ENCODE measurements around the gene ANKZF1. TPM values are rescaled to one million over a fixed set of nuclear protein-coding genes. Genes with fewer than 3 reads are reported as not detected.

The ANKZF1 gene
- total and polyA plus RNA-seq, 2 of the 8 experiments (the other 6 are each of a cell fraction or from before 2014, with no cell fraction given) = 32.5 to 50.1 TPM

Other genes with a start within 250 kb of the ANKZF1 start
- gene FEV, start 244.6 kb upstream of the ANKZF1 start, total RNA-seq (2021; fragmentation: NEBNext Ultra II Directional; extraction: Animal tissue kit (Norgen Biotek cat#: 25700)) = not detected in 2 replicates
- gene FEV, start 244.6 kb upstream of the ANKZF1 start, polyA plus RNA-seq (2011; rRNA removed) = not detected in 2 replicates
- gene CRYBA2, start 236.4 kb upstream of the ANKZF1 start, total RNA-seq (2021; fragmentation: NEBNext Ultra II Directional; extraction: Animal tissue kit (Norgen Biotek cat#: 25700)) = not detected in 2 replicates
- gene CRYBA2, start 236.4 kb upstream of the ANKZF1 start, polyA plus RNA-seq (2011; rRNA removed) = not detected in 2 replicates
- gene CFAP65, start 188.3 kb upstream of the ANKZF1 start, total RNA-seq (2021; fragmentation: NEBNext Ultra II Directional; extraction: Animal tissue kit (Norgen Biotek cat#: 25700)) = 0.13 and 0.19 TPM in 2 replicates
- 0.38 and 0.45 TPM in 2 replicates for gene CFAP65, start 188.3 kb upstream of the ANKZF1 start, polyA plus RNA-seq (2011; rRNA removed)
- not detected in 2 replicates for gene IHH, start 168.9 kb upstream of the ANKZF1 start, total RNA-seq (2021; fragmentation: NEBNext Ultra II Directional; extraction: Animal tissue kit (Norgen Biotek cat#: 25700))
- gene IHH, start 168.9 kb upstream of the ANKZF1 start, polyA plus RNA-seq (2011; rRNA removed) = 0.03 and 0.13 TPM in 2 replicates
- 22.7 and 25.7 TPM in 2 replicates for gene NHEJ1, start 69.0 kb upstream of the ANKZF1 start, total RNA-seq (2021; fragmentation: NEBNext Ultra II Directional; extraction: Animal tissue kit (Norgen Biotek cat#: 25700))
- gene NHEJ1, start 69.0 kb upstream of the ANKZF1 start, polyA plus RNA-seq (2011; rRNA removed) = 19.4 and 24.1 TPM in 2 replicates
- gene SLC23A3, start 59.8 kb upstream of the ANKZF1 start, total RNA-seq (2021; fragmentation: NEBNext Ultra II Directional; extraction: Animal tissue kit (Norgen Biotek cat#: 25700)) = 0.84 and 0.90 TPM in 2 replicates
- gene SLC23A3, start 59.8 kb upstream of the ANKZF1 start, polyA plus RNA-seq (2011; rRNA removed) = 0.31 and 0.35 TPM in 2 replicates
- 32.9 and 33.0 TPM in 2 replicates for gene CNPPD1, start 52.9 kb upstream of the ANKZF1 start, total RNA-seq (2021; fragmentation: NEBNext Ultra II Directional; extraction: Animal tissue kit (Norgen Biotek cat#: 25700))
- 35.9 and 44.8 TPM in 2 replicates for gene CNPPD1, start 52.9 kb upstream of the ANKZF1 start, polyA plus RNA-seq (2011; rRNA removed)
- 50.2 and 51.3 TPM in 2 replicates for gene RETREG2, start 51.5 kb upstream of the ANKZF1 start, total RNA-seq (2021; fragmentation: NEBNext Ultra II Directional; extraction: Animal tissue kit (Norgen Biotek cat#: 25700))
- 66.8 and 67.4 TPM in 2 replicates for gene RETREG2, start 51.5 kb upstream of the ANKZF1 start, polyA plus RNA-seq (2011; rRNA removed)
- gene ZFAND2B, start 23.0 kb upstream of the ANKZF1 start, total RNA-seq (2021; fragmentation: NEBNext Ultra II Directional; extraction: Animal tissue kit (Norgen Biotek cat#: 25700)) = 16.0 and 16.6 TPM in 2 replicates
- 17.9 and 20.2 TPM in 2 replicates for gene ZFAND2B, start 23.0 kb upstream of the ANKZF1 start, polyA plus RNA-seq (2011; rRNA removed)
- gene ABCB6, start 10.8 kb upstream of the ANKZF1 start, total RNA-seq (2021; fragmentation: NEBNext Ultra II Directional; extraction: Animal tissue kit (Norgen Biotek cat#: 25700)) = 44.9 and 49.9 TPM in 2 replicates
- gene ABCB6, start 10.8 kb upstream of the ANKZF1 start, polyA plus RNA-seq (2011; rRNA removed) = 50.6 and 65.6 TPM in 2 replicates
- gene ATG9A, start 170 bp upstream of the ANKZF1 start, total RNA-seq (2021; fragmentation: NEBNext Ultra II Directional; extraction: Animal tissue kit (Norgen Biotek cat#: 25700)) = 43.6 and 43.8 TPM in 2 replicates
- gene ATG9A, start 170 bp upstream of the ANKZF1 start, polyA plus RNA-seq (2011; rRNA removed) = 66.8 and 82.2 TPM in 2 replicates
- gene GLB1L, start 15.6 kb downstream of the ANKZF1 start, total RNA-seq (2021; fragmentation: NEBNext Ultra II Directional; extraction: Animal tissue kit (Norgen Biotek cat#: 25700)) = 3.2 and 3.7 TPM in 2 replicates
- gene GLB1L, start 15.6 kb downstream of the ANKZF1 start, polyA plus RNA-seq (2011; rRNA removed) = 3.7 and 4.0 TPM in 2 replicates
- 17.0 and 21.3 TPM in 2 replicates for gene STK16, start 15.7 kb downstream of the ANKZF1 start, total RNA-seq (2021; fragmentation: NEBNext Ultra II Directional; extraction: Animal tissue kit (Norgen Biotek cat#: 25700))
- gene STK16, start 15.7 kb downstream of the ANKZF1 start, polyA plus RNA-seq (2011; rRNA removed) = 51.4 and 69.9 TPM in 2 replicates
- 0.24 TPM in 1 of 2 replicates, not detected in the other for gene TUBA4B, start 23.4 kb downstream of the ANKZF1 start, total RNA-seq (2021; fragmentation: NEBNext Ultra II Directional; extraction: Animal tissue kit (Norgen Biotek cat#: 25700))
- gene TUBA4B, start 23.4 kb downstream of the ANKZF1 start, polyA plus RNA-seq (2011; rRNA removed) = 0.08 and 0.25 TPM in 2 replicates
- 59.5 and 67.3 TPM in 2 replicates for gene TUBA4A, start 24.1 kb downstream of the ANKZF1 start, total RNA-seq (2021; fragmentation: NEBNext Ultra II Directional; extraction: Animal tissue kit (Norgen Biotek cat#: 25700))
- gene TUBA4A, start 24.1 kb downstream of the ANKZF1 start, polyA plus RNA-seq (2011; rRNA removed) = 172 and 174 TPM in 2 replicates
- 26.3 and 33.5 TPM in 2 replicates for gene DNAJB2, start 49.6 kb downstream of the ANKZF1 start, total RNA-seq (2021; fragmentation: NEBNext Ultra II Directional; extraction: Animal tissue kit (Norgen Biotek cat#: 25700))
- gene DNAJB2, start 49.6 kb downstream of the ANKZF1 start, polyA plus RNA-seq (2011; rRNA removed) = 21.0 and 28.6 TPM in 2 replicates
- 5.2 and 5.4 TPM in 2 replicates for gene PTPRN, start 79.6 kb downstream of the ANKZF1 start, total RNA-seq (2021; fragmentation: NEBNext Ultra II Directional; extraction: Animal tissue kit (Norgen Biotek cat#: 25700))
- 8.2 and 17.4 TPM in 2 replicates for gene PTPRN, start 79.6 kb downstream of the ANKZF1 start, polyA plus RNA-seq (2011; rRNA removed)
- gene RESP18, start 102.9 kb downstream of the ANKZF1 start, total RNA-seq (2021; fragmentation: NEBNext Ultra II Directional; extraction: Animal tissue kit (Norgen Biotek cat#: 25700)) = not detected in 2 replicates
- gene RESP18, start 102.9 kb downstream of the ANKZF1 start, polyA plus RNA-seq (2011; rRNA removed) = 0.11 TPM in 1 of 2 replicates, not detected in the other
- 59.8 and 64.2 TPM in 2 replicates for gene DNPEP, start 158.1 kb downstream of the ANKZF1 start, total RNA-seq (2021; fragmentation: NEBNext Ultra II Directional; extraction: Animal tissue kit (Norgen Biotek cat#: 25700))
- 109 and 142 TPM in 2 replicates for gene DNPEP, start 158.1 kb downstream of the ANKZF1 start, polyA plus RNA-seq (2011; rRNA removed)
- gene DES, start 188.6 kb downstream of the ANKZF1 start, total RNA-seq (2021; fragmentation: NEBNext Ultra II Directional; extraction: Animal tissue kit (Norgen Biotek cat#: 25700)) = 1.5 and 1.8 TPM in 2 replicates
- gene DES, start 188.6 kb downstream of the ANKZF1 start, polyA plus RNA-seq (2011; rRNA removed) = 3.8 and 4.3 TPM in 2 replicates
- gene SPEG, start 205.0 kb downstream of the ANKZF1 start, total RNA-seq (2021; fragmentation: NEBNext Ultra II Directional; extraction: Animal tissue kit (Norgen Biotek cat#: 25700)) = 32.0 and 36.7 TPM in 2 replicates
- gene SPEG, start 205.0 kb downstream of the ANKZF1 start, polyA plus RNA-seq (2011; rRNA removed) = 19.9 and 37.1 TPM in 2 replicates